Naive thymus-derived CD4-positive, alpha-beta T cell (primary cell): ENCODE results near the gene KIF26A. TPM values are rescaled to one million over a fixed set of nuclear protein-coding genes. Genes with fewer than 3 reads are reported as not detected.

Source experiments
- ATAC-seq: fragments of 150-1000 bp; cut with Tn5 transposase; 2 replicates; pipeline ENCODE4 v1.10.0; 2021; ENCODE audit warnings: mild to moderate bottlenecking, moderate library complexity
- CTCF ChIA-PET: fragments of 350-600 bp; sonication (Branson Sonifier 250); formaldehyde crosslinking; loops from one replicate; lab custom pipeline; 2021; ENCODE audit warnings: antibody characterized with exemption; lab: Charles Lee
- POLR2A ChIA-PET: fragments of 350-600 bp; sonication (Branson Sonifier 250); formaldehyde crosslinking; loops from one replicate; lab custom pipeline; 2021; ENCODE audit warnings: antibody characterized with exemption, inconsistent platforms; lab: Charles Lee
- DNase-seq, 9 donors: peaks; one replicate each; pipeline versions ENCODE4 v3.0.0 to v3.0.0-alpha.2; 2020 to 2022; ENCODE audit warnings: mixed read lengths in 1 of 9
- H3K27ac ChIP-seq: one replicate; pipeline ENCODE4 v1.7.0; 2013; ENCODE audit warnings: mild to moderate bottlenecking, low read depth, low read length, moderate library complexity
- H3K27me3 ChIP-seq, 2 donors: one replicate each; pipeline ENCODE4 v1.7.0; 2013; ENCODE audit warnings: low read length in 2 of 2, mild to moderate bottlenecking in 2 of 2, moderate library complexity in 2 of 2; ENCODE audit not compliant: control insufficient read depth in 2 of 2, insufficient read depth in 2 of 2
- H3K36me3 ChIP-seq, 3 experiments: 1 replicate in 2 of 3; 2 replicates in 1 of 3; pipeline ENCODE4 v1.7.0; 2013; ENCODE audit warnings: low read length in 3 of 3, mild to moderate bottlenecking in 3 of 3, moderate library complexity in 1 of 3; ENCODE audit not compliant: insufficient read depth in 3 of 3, control insufficient read depth in 2 of 3
- H3K4me1 ChIP-seq, 2 donors: one replicate each; pipeline ENCODE4 v1.7.0; 2013; ENCODE audit warnings: low read length in 2 of 2, mild to moderate bottlenecking in 2 of 2, moderate library complexity in 1 of 2; ENCODE audit not compliant: control insufficient read depth in 2 of 2, insufficient read depth in 2 of 2
- H3K4me3 ChIP-seq: 2 replicates; pipeline ENCODE4 v1.7.0; 2013; ENCODE audit warnings: mild to moderate bottlenecking, low read length
- H3K9me3 ChIP-seq, 3 experiments: 1 replicate in 2 of 3; 2 replicates in 1 of 3; pipeline ENCODE4 v1.7.0; 2013; ENCODE audit warnings: low read length in 3 of 3; ENCODE audit not compliant: control insufficient read depth in 2 of 3
- H3K27ac Mint-ChIP-seq, 9 donors: one replicate each; pipeline ENCODE4 v1.8.0; 2020 to 2022; ENCODE audit warnings: mixed read lengths in 9 of 9, mild to moderate bottlenecking in 8 of 9, moderate library complexity in 5 of 9, inconsistent platforms in 2 of 9
- H3K27me3 Mint-ChIP-seq, 5 donors: one replicate each; pipeline ENCODE4 v1.8.0; 2021 to 2022; ENCODE audit warnings: mixed read lengths in 5 of 5, mild to moderate bottlenecking in 1 of 5
- H3K36me3 Mint-ChIP-seq, 5 donors: one replicate each; pipeline ENCODE4 v1.8.0; 2020 to 2022; ENCODE audit warnings: mixed read lengths in 5 of 5, mild to moderate bottlenecking in 3 of 5, inconsistent platforms in 1 of 5
- H3K4me1 Mint-ChIP-seq, 7 donors: one replicate each; pipeline ENCODE4 v1.8.0; 2020 to 2022; ENCODE audit warnings: mixed read lengths in 7 of 7, mild to moderate bottlenecking in 3 of 7, inconsistent platforms in 1 of 7
- H3K4me3 Mint-ChIP-seq, 10 donors: one replicate each; pipeline ENCODE4 v1.8.0; 2020 to 2022; ENCODE audit warnings: mild to moderate bottlenecking in 10 of 10, mixed read lengths in 10 of 10, moderate library complexity in 6 of 10, inconsistent platforms in 2 of 10
- H3K9me3 Mint-ChIP-seq, 11 donors: one replicate each; pipeline ENCODE4 v1.8.0; 2020 to 2022; ENCODE audit warnings: mixed read lengths in 11 of 11, mild to moderate bottlenecking in 4 of 11, inconsistent platforms in 1 of 11, moderate library complexity in 1 of 11
- intact Hi-C, 2 donors: fragments of 100-400 bp; cut with micrococcal nuclease; formaldehyde crosslinking; loops; one replicate each; pipeline ENCODE4 v1.15.1; 2023
- polyA plus RNA-seq, 2 donors: library from polyadenylated mRNA; unstranded; fragments of 300-500 nt; fragmentation: Illumina TruSeq; gene quantifications; one replicate each; pipeline ENCODE4 v1.2.3, GENCODE V29; 2021
- total RNA-seq, 6 experiments: library from RNA in 5 of 6; stranded (reverse) in 5 of 6; gene quantifications; 1 replicate in 5 of 6; 2 replicates in 1 of 6; pipeline ENCODE4 v1.2.3 and lab custom pipeline; 2021 to 2026

KIF26A gene
- total and polyA plus RNA-seq, 7 experiments from 2014 or later, result 0.13 to 0.53 (median 0.17) TPM; not detected in 4

- H3K9me3 Mint-ChIP-seq, result no peaks in the 10 kb centered on the region
- ChIA-PET CTCF (no interaction called here), POLR2A (no interaction called here)
- DNase-seq (no peak), ATAC-seq (no peak)
- no peak overlapping the region for H3K27ac Mint-ChIP-seq
- H3K27me3 Mint-ChIP-seq, result peaks cover 0 to 3% (median 0%) of the 10 kb centered on the region in 5 donors
- Histone ChIP-seq H3K27ac (no peak overlapping the region), H3K9me3 (no peaks in the 10 kb centered on the region), H3K36me3 (no peaks in the 10 kb centered on the region), H3K4me1 (no peaks in the 10 kb centered on the region), H3K4me3 (no peak overlapping the region), H3K27me3 (no peaks in the 10 kb centered on the region)
- H3K36me3 Mint-ChIP-seq, result no peaks in the 10 kb centered on the region
- H3K4me3 Mint-ChIP-seq, result no peak overlapping the region
- no peaks in the 10 kb centered on the region for H3K4me1 Mint-ChIP-seq
- intact Hi-C loops, result no loop called here
Measured at GRCh38 chr14:104182857-104183425, 44.6 kb downstream of the KIF26A start.

- intact Hi-C loops, result no loop called here
- H3K27me3 Mint-ChIP-seq, result peaks cover 0 to 3% (median 0%) of the 10 kb centered on the region in 5 donors
- Histone ChIP-seq H3K27ac (no peak overlapping the region), H3K27me3 (no peaks in the 10 kb centered on the region), H3K4me3 (no peak overlapping the region), H3K36me3 (no peaks in the 10 kb centered on the region), H3K4me1 (no peaks in the 10 kb centered on the region), H3K9me3 (no peaks in the 10 kb centered on the region)
- H3K4me3 Mint-ChIP-seq, result no peak overlapping the region
- H3K9me3 Mint-ChIP-seq, result no peaks in the 10 kb centered on the region
- no peak for DNase-seq
- H3K36me3 Mint-ChIP-seq, result no peaks in the 10 kb centered on the region
- CTCF ChIA-PET, result no interaction called here
- H3K27ac Mint-ChIP-seq, result no peak overlapping the region
- no peak for ATAC-seq
- POLR2A ChIA-PET, result no interaction called here
- no peaks in the 10 kb centered on the region for H3K4me1 Mint-ChIP-seq
Measured at GRCh38 chr14:104183796-104184195, 45.4 kb downstream of the KIF26A start.

GRCh38 chr14:104184506-104184905 is 46.1 kb downstream of the KIF26A start:
- Histone ChIP-seq H3K27ac (no peak overlapping the region), H3K36me3 (no peaks in the 10 kb centered on the region), H3K4me3 (no peak overlapping the region), H3K4me1 (no peaks in the 10 kb centered on the region), H3K27me3 (no peaks in the 10 kb centered on the region), H3K9me3 (no peaks in the 10 kb centered on the region)
- Mint-ChIP-seq H3K27me3 (peaks cover 0 to 3% (median 0%) of the 10 kb centered on the region in 5 donors), H3K27ac (no peak overlapping the region), H3K9me3 (no peaks in the 10 kb centered on the region), H3K4me1 (no peaks in the 10 kb centered on the region), H3K4me3 (no peak overlapping the region), H3K36me3 (no peaks in the 10 kb centered on the region)
- DNase-seq (no peak), ATAC-seq (no peak)
- ChIA-PET POLR2A (no interaction called here), CTCF (no interaction called here)
- intact Hi-C loops, result no loop called here

- intact Hi-C loops, result no loop called here
- ChIA-PET POLR2A (interaction anchor here (0.6 kb wide), 1 partner anchor 505 kb away, joined by 3 read pairs; no protein-coding TSS in a partner anchor), CTCF (no interaction called here)
- Mint-ChIP-seq H3K4me1 (no peaks in the 10 kb centered on the region), H3K9me3 (no peaks in the 10 kb centered on the region), H3K4me3 (no peak overlapping the region), H3K27me3 (peaks cover 0 to 3% (median 0%) of the 10 kb centered on the region in 5 donors), H3K36me3 (no peaks in the 10 kb centered on the region), H3K27ac (no peak overlapping the region)
- no peak overlapping the region for H3K27ac ChIP-seq
- no peaks in the 10 kb centered on the region for H3K4me1 ChIP-seq
- H3K36me3 ChIP-seq, result no peaks in the 10 kb centered on the region
- H3K9me3 ChIP-seq, result no peaks in the 10 kb centered on the region
- no peaks in the 10 kb centered on the region for H3K27me3 ChIP-seq
- DNase-seq, result no peak
- no peak for ATAC-seq
- no peak overlapping the region for H3K4me3 ChIP-seq
Measured at GRCh38 chr14:104184911-104185499, 46.6 kb downstream of the KIF26A start.

- H3K36me3 ChIP-seq, result no peaks in the 10 kb centered on the region
- H3K4me1 Mint-ChIP-seq, result no peaks in the 10 kb centered on the region
- H3K27me3 Mint-ChIP-seq, result peaks cover 0 to 3% (median 0%) of the 10 kb centered on the region in 5 donors
- POLR2A ChIA-PET, result interaction anchor here (0.6 kb wide), 1 partner anchor 506 kb away, joined by 3 read pairs; no protein-coding TSS in a partner anchor
- H3K36me3 Mint-ChIP-seq, result no peaks in the 10 kb centered on the region
- no peaks in the 10 kb centered on the region for H3K27me3 ChIP-seq
- CTCF ChIA-PET, result no interaction called here
- H3K9me3 ChIP-seq, result no peaks in the 10 kb centered on the region
- intact Hi-C loops, result no loop called here
- H3K27ac Mint-ChIP-seq, result no peak overlapping the region
- H3K4me3 Mint-ChIP-seq, result no peak overlapping the region
- H3K4me3 ChIP-seq, result no peak overlapping the region
- ATAC-seq (no peak), DNase-seq (no peak)
- H3K9me3 Mint-ChIP-seq, result no peaks in the 10 kb centered on the region
- no peaks in the 10 kb centered on the region for H3K4me1 ChIP-seq
- no peak overlapping the region for H3K27ac ChIP-seq
Measured at GRCh38 chr14:104185916-104186495, 47.6 kb downstream of the KIF26A start.

- Mint-ChIP-seq H3K9me3 (no peaks in the 10 kb centered on the region), H3K36me3 (no peaks in the 10 kb centered on the region), H3K27me3 (peaks cover 0 to 3% (median 0%) of the 10 kb centered on the region in 5 donors), H3K27ac (no peak overlapping the region), H3K4me3 (no peak overlapping the region), H3K4me1 (no peaks in the 10 kb centered on the region)
- DNase-seq, result no peak
- no peak for ATAC-seq
- Histone ChIP-seq H3K36me3 (no peaks in the 10 kb centered on the region), H3K27me3 (no peaks in the 10 kb centered on the region), H3K27ac (no peak overlapping the region), H3K4me1 (no peaks in the 10 kb centered on the region), H3K9me3 (no peaks in the 10 kb centered on the region), H3K4me3 (no peak overlapping the region)
- CTCF ChIA-PET, result no interaction called here
- intact Hi-C loops, result no loop called here
- POLR2A ChIA-PET, result no interaction called here
Measured at GRCh38 chr14:104186575-104186974, 48.2 kb downstream of the KIF26A start.
